GM12874 (cell line): ENCODE data around the gene TXNDC12.

ENCODE experiments used
- CTCF ChIP-seq: IDR thresholded peaks from 2 replicates; pipeline ENCODE4 v1.5.1; 2011; ENCODE audit warnings: low read depth, mild to moderate bottlenecking, control low read depth, low read length, moderate library complexity; ENCODE audit not compliant: insufficient read depth

Gene TXNDC12

GRCh38 chr1:52022133-52022532, 32.9 kb downstream of the TXNDC12 start:
- TF ChIP-seq CTCF: no peak

GRCh38 chr1:52008071-52008809, 46.8 kb downstream of the TXNDC12 start:
- no peak for TF ChIP-seq CTCF

GRCh38 chr1:52007215-52008002, 47.6 kb downstream of the TXNDC12 start:
- no peak for TF ChIP-seq CTCF

- no peak for TF ChIP-seq CTCF
These were observed 51.1 kb downstream of the TXNDC12 start for GRCh38 chr1:52003877-52004276.

GRCh38 chr1:52002038-52002917, 52.7 kb downstream of the TXNDC12 start:
- peak; percentile 80 for TF ChIP-seq CTCF

GRCh38 chr1:51998701-51999100, 56.3 kb downstream of the TXNDC12 start:
- no peak for TF ChIP-seq CTCF

- no peak for TF ChIP-seq CTCF
These were observed 57.0 kb downstream of the TXNDC12 start for GRCh38 chr1:51997974-51998382.
